Stimulated activated naive CD8-positive, alpha-beta T cell treated with anti-CD3 and anti-CD28 coated beads, Interleukin-15, amount 100 ng/mL, for 72 hours (primary cell): Measurements from ENCODE around the gene CD300A.
"Not testable (repeated sequence)": the region's sequence is repeated elsewhere in the genome, so short reads cannot be mapped to it uniquely, and the experiment has no call there.

Source experiments
- ATAC-seq: fragments of 150-1000 bp; cut with Tn5 transposase; 2 replicates; pipeline ENCODE4 v1.10.0; 2021; ENCODE audit warnings: mild to moderate bottlenecking, moderate library complexity
- DNase-seq, 2 donors: peaks; one replicate each; pipeline ENCODE4 v3.0.0; 2021 to 2022
- H3K27ac Mint-ChIP-seq, 2 donors: one replicate each; pipeline ENCODE4 v1.8.0; 2022; ENCODE audit warnings: mild to moderate bottlenecking in 2 of 2, mixed read lengths in 2 of 2, moderate library complexity in 2 of 2
- H3K27me3 Mint-ChIP-seq: one replicate; pipeline ENCODE4 v1.8.0; 2022; ENCODE audit warnings: mixed read lengths
- H3K4me1 Mint-ChIP-seq: one replicate; pipeline ENCODE4 v1.8.0; 2022; ENCODE audit warnings: mild to moderate bottlenecking, mixed read lengths
- H3K4me3 Mint-ChIP-seq, 2 donors: one replicate each; pipeline ENCODE4 v1.8.0; 2022; ENCODE audit warnings: mild to moderate bottlenecking in 2 of 2, mixed read lengths in 2 of 2, moderate library complexity in 1 of 2
- H3K9me3 Mint-ChIP-seq, 2 donors: one replicate each; pipeline ENCODE4 v1.8.0; 2022; ENCODE audit warnings: mixed read lengths in 2 of 2

CD300A gene

DNA sequence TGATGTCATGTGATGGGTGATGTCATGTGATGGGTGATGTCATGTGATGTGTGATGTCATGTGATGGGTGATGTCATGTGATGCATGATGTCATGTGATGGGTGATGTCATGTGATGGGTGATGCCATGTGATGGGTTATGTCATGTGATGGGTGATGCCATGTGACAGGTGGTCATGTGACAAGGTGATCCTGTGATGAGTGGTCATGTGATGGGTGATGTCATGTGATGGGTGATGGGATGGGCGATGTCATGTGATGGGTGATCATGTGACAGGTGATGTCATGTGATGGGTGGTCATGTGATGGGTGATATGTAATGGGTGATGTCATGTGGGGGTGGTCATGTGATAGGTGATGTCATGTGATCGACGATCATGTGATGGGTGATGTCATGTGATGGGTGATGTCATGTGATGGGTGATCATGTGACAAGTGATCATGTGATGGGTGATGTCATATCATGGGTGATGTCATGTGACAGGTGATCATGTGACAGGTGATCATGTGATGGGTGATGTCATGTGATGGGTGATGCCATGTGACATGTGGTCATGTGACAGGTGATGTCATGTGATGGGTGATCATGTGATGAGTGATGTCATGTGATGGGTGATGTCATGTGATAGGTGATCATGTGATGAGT, 47.7 kb downstream of the CD300A start:
- H3K4me1 Mint-ChIP-seq: peaks cover 32% of the 10 kb centered on the region
- H3K4me3 Mint-ChIP-seq: peak overlapping the region in 1 of 2 donors; percentile 55
- peaks cover 19 to 33% of the 10 kb centered on the region in 2 donors for H3K9me3 Mint-ChIP-seq
- peaks cover 10% of the 10 kb centered on the region for H3K27me3 Mint-ChIP-seq
- DNase-seq: peak; percentile 65 to 79
- peak overlapping the region; percentile 79 to 99 for H3K27ac Mint-ChIP-seq
- ATAC-seq: peak; percentile 62

DNA sequence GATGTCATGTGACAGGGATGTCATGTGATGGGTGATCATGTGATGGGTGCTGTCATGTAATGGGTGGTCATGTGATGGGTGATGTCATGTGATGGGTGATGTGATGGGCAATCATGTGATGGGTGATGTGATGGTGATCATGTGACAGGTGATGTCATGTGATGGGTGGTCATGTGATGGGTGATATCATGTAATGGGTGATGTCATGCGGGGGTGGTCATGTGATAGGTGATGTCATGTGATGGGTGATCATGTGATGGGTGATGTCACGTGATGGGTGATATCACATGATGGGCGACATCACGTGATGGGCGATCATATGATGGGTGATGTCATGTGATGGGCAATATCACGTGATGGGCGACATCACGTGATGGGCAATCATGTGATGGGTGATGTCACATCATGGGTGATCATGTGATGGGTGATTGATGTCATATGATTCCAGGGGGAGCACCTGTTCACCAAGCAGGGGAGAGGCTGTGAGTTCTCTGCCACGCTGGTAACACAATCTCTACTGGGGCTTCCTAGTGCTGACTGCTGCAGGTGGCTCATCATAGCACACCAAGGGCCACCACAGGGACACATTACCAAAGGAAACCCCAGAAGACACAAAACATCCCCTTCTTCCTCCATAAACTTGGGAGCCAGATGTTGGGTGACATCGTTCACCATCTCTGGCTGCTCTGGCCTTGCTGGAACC, 48.3 kb downstream of the CD300A start:
- peak overlapping the region in 1 of 2 donors; percentile 55 for H3K4me3 Mint-ChIP-seq
- DNase-seq: no peak
- peaks cover 10% of the 10 kb centered on the region for H3K27me3 Mint-ChIP-seq
- H3K4me1 Mint-ChIP-seq: peaks cover 32% of the 10 kb centered on the region
- ATAC-seq: peak; percentile 49
- H3K9me3 Mint-ChIP-seq: peaks cover 23 to 37% of the 10 kb centered on the region in 2 donors
- peak overlapping the region; percentile 79 to 99 for H3K27ac Mint-ChIP-seq

DNA sequence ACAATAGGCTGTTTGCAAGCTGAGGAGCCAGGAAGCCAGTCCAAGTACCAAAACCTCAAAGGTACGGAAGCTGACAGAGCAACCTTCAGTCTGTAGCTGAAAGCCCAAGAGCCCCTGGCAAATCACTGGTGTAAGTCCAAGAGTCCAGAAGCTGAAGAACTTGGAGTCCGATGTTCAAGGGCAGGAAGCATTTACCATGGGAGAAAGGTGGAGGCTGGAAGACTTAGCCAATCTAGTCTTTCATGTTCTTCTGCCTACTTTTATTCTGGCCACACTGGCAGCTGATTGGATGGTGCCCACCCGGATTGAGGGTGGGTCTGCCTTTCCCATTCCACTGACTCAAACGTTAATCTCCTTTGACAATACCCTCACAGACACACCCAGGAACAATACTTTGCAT, 49.5 kb downstream of the CD300A start:
- H3K27me3 Mint-ChIP-seq: peaks cover 14% of the 10 kb centered on the region
- DNase-seq (no peak), ATAC-seq (no peak)
- no peak overlapping the region for H3K4me3 Mint-ChIP-seq
- peaks cover 23 to 37% of the 10 kb centered on the region in 2 donors for H3K9me3 Mint-ChIP-seq
- peaks cover 41% of the 10 kb centered on the region for H3K4me1 Mint-ChIP-seq
- no peak overlapping the region for H3K27ac Mint-ChIP-seq

DNA sequence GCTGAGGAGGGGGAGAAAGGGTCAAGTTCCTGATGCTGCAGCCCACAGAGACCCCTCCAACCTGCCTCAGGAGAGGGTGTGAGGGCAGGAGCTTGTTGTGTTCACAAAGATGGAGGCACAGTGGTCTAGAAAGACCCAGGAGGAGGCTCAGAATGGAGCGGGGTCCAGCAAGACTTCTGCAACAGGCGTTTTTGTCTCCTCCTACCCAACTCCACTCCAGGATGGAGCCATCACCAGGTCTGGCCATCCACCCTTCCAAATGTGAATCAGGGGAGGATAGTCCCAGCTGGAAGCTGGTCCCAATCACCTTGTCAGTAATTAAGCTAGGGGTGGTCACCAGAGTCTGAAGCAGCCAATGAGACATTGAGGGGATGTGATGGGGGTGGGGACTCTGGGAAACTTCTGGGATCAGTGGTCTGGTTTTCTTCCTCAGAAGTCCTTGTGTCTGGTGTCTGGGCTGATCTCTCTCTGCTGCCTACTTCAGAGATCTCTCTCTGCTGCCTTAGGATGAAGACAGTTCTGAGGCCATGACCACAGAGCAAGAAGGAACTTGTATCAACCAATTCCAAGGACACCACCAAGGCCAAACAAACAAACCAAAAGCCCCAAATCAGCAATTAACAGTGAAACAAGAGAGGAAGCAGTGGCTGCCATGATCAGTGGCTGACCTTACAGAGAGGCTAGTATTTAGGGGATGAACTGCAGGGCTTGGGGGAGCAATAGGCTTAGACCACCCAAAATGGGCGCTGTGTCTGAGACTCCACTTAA, 50.3 kb downstream of the CD300A start:
- peaks cover 48% of the 10 kb centered on the region for H3K4me1 Mint-ChIP-seq
- no peak for ATAC-seq
- H3K4me3 Mint-ChIP-seq: no peak overlapping the region
- DNase-seq: no peak
- H3K27ac Mint-ChIP-seq: no peak overlapping the region
- peaks cover 22% of the 10 kb centered on the region for H3K27me3 Mint-ChIP-seq
- peaks cover 23 to 37% of the 10 kb centered on the region in 2 donors for H3K9me3 Mint-ChIP-seq

DNA sequence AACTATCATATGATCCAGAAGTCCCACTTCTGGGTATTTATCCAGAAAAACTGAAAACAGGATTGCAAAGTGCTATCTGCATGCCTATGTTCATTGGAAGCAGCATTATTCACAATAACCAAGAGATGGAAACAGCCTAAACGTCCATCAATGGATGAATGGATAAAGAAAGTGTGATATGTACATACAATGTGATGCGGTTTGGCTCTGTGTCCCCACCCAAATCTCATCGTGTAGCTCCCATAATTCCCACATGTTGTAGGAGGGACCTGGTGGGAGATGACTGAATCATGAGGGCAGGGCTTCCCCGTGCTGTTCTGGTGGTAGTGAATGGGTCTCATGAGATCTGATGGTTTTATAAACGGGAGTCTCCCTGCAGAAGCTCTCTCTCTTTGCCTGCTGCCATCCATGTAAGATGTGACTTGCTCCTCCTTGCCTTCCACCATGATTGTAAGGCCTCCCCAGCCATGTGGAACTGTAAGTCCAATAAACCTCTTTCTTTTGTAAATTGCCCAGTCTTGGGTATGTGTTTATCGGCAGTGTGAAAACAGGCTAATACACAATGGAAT, 52.1 kb downstream of the CD300A start:
- not testable (repeated sequence) for ATAC-seq, DNase-seq, H3K4me3 Mint-ChIP-seq, H3K27ac Mint-ChIP-seq
- peaks cover 42% of the 10 kb centered on the region for H3K4me1 Mint-ChIP-seq
- peaks cover 27 to 45% of the 10 kb centered on the region in 2 donors for H3K9me3 Mint-ChIP-seq
- H3K27me3 Mint-ChIP-seq: peaks cover 35% of the 10 kb centered on the region

DNA sequence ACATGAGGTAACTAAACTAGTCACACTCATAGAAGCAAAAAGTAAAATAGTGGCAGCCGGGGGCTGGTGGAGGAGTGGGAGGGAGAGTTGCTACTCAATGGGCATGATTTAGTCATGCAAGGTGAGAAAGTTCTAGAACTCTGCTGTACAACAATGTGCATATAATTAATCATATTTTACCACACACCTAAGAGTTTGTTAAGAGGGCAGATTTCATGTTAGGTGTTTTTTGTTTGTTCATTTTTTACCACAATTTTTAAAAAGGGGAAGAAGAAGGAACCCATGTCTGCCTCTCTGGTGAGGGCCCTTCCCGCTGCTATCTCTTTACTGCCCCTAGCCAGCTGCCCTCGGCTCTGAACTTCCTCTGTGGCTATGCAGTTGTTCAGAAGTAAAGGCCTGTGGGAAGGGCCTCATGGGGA, 53.6 kb downstream of the CD300A start:
- Mint-ChIP-seq H3K27me3 (peaks cover 42% of the 10 kb centered on the region), H3K9me3 (peaks cover 16 to 32% of the 10 kb centered on the region in 2 donors), H3K27ac (no peak overlapping the region), H3K4me1 (peaks cover 29% of the 10 kb centered on the region), H3K4me3 (no peak overlapping the region)
- DNase-seq: peak in 1 of 2 donors; percentile 49
- ATAC-seq: peak; percentile 77

DNA sequence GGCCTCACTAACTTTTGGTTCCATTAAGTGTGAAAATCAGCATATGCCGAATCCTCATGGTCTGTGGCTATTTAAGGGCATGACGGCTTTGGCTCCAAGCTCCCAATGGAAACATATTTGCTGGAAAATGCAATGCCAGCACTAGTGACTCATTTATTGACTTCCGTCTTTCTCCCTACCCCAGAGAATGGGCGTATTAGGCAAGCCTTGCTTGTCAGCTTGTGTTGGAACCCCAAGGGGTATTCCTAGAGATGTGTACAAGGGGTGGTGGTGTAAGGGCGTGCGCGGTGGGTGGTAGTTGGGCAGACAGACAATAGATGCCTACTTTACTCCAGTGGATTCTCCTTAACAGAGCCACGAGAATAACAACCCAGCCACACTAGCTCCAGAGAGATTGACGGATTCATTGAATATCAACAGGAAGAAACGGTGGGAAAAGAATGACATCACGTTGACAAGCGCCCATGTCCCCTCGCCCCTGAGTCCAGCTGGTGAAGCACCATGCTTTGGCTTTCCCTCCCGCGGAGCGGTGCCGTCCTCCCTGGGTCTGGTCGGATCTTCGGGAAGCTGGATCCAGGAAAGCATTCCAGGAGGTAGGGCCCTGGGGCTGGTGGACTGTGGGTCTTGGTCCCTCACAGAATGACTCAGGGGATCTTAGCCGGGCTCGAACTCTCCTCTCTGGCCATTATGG, 54.5 kb downstream of the CD300A start:
- Mint-ChIP-seq H3K27me3 (peaks cover 51% of the 10 kb centered on the region), H3K4me1 (peaks cover 24% of the 10 kb centered on the region), H3K9me3 (peaks cover 16 to 28% of the 10 kb centered on the region in 2 donors), H3K27ac (no peak overlapping the region), H3K4me3 (no peak overlapping the region)
- ATAC-seq (no peak), DNase-seq (no peak)

DNA sequence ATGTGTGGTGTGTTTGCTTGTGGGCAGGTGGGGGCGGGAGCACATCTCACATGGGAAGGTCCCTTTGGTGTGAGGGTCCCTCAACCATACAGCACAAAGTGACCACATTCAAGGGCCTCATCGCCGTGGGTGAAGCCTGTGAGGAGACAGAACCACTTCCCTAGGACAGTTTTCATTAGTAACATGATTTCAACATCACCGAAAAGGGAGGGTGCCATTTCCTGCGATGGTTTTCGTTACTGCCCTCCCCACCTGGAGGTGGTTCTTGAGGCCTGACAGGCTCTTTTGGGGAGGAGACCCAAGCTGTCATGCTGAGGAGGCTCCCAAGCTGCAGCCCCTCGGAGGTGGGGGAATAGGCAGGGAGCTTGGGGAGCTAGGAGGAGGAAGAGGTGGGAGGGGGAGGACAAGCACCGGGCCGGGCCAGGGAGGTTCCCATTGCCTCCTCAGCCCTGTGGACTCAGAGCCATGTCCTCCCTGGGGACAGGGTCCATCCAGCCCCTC, 55.3 kb downstream of the CD300A start:
- ATAC-seq: peak; percentile 71
- peaks cover 24% of the 10 kb centered on the region for H3K4me1 Mint-ChIP-seq
- DNase-seq: peak in 1 of 2 donors; percentile 60
- no peak overlapping the region for H3K27ac Mint-ChIP-seq
- peaks cover 16 to 28% of the 10 kb centered on the region in 2 donors for H3K9me3 Mint-ChIP-seq
- peaks cover 50% of the 10 kb centered on the region for H3K27me3 Mint-ChIP-seq
- H3K4me3 Mint-ChIP-seq: no peak overlapping the region

DNA sequence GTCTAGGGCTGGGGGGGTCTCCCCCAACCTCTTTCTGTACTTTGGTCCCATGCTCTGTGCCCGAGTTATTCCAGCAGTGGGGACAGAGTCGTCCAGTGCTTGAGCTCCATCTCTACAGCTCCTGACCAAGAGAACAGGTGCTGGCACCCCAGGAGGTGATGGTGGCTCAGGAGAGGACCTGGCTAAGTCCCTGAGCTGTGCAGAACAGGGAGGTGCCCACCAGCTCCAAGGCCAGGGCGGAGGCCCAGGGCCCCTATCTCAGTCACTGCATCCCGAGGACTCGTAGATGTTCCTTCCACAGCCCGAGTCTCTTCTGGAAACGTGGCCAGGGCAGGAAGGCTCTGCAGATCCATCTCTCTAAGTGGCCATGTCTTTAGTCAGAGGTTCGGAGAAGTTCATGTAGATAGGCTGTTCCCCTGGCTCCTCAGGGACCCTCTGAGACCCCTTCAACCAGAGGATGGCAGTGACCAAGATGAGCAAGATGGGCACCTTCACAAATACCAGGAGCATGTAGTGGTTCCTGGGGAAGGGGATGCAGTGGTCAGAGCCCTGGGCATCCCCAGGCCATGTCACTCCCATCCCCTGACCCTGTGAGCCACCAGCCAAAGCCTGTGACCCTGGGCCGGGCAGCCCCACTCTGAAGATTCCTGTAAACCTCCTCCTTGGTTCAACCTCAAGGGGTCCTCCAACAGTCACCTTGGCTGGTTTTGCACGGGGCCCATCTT, 56.1 kb downstream of the CD300A start:
- ATAC-seq: no peak
- peaks cover 49% of the 10 kb centered on the region for H3K27me3 Mint-ChIP-seq
- no peak overlapping the region for H3K27ac Mint-ChIP-seq
- no peak overlapping the region for H3K4me3 Mint-ChIP-seq
- peaks cover 24% of the 10 kb centered on the region for H3K4me1 Mint-ChIP-seq
- peaks cover 16 to 28% of the 10 kb centered on the region in 2 donors for H3K9me3 Mint-ChIP-seq
- DNase-seq: no peak

DNA sequence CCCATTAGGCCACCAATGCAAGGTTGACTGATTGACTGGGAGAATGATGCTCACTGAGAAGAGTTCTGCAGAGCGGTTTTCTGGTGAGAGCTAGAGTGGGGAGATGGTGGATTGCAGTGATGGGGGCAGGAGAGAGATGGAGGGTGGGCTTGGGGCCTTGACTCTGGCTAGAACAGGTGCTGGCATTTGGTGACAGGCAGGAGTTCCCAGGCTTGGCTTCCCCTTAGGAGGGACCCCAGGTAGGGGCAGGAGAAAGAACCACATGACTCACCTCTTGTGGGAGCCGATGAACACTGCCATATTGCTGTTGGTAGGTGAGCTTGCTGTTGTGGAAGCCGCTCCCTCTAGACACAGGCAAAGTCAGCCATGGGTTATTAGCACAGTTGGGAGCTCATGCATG, 56.9 kb downstream of the CD300A start:
- ATAC-seq: no peak
- Mint-ChIP-seq H3K4me1 (peaks cover 24% of the 10 kb centered on the region), H3K27ac (no peak overlapping the region), H3K4me3 (no peak overlapping the region), H3K9me3 (peaks cover 15 to 22% of the 10 kb centered on the region in 2 donors), H3K27me3 (peaks cover 49% of the 10 kb centered on the region)
- DNase-seq: no peak

DNA sequence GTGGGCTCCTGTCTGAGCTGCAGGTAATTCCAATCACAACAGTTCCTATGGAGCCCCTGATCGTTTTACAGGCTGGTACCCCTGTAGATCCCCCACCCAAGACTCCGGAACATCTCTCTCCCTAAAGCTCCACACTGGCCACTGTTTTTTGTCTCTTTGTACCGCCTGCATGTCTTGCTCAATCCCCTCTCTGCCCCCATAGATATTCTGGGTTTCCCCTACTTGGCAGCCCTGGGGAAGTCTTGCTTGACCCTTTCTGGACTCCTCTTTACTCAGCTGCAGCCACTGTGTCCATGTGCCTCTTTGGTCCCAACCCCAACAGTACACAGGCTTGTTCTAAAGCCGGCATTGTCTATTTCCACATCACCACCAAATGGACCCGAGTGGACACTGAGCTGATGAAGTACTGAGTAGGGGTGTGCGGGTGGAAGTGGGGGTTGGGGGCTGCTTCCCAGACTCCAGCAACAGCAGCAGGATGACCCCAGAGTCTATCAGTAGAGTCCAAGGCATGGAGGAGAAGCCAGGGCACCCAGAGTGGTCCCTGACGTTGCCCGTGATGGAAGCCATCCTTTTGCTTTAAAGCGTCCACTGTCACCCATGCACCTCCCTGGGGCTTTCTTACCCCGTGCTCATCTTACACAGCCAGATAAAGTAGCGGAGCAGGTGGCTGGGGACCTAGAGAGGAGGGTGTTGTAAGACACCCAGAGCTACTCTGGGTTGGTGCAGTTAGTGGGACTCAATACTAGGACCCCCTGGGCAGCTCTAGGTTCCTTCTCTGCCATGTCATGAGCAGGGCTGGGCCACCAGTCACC, 58.4 kb downstream of the CD300A start:
- Mint-ChIP-seq H3K27ac (no peak overlapping the region), H3K4me1 (peaks cover 24% of the 10 kb centered on the region), H3K27me3 (peaks cover 49% of the 10 kb centered on the region), H3K4me3 (no peak overlapping the region), H3K9me3 (peaks cover 4 to 9% of the 10 kb centered on the region in 2 donors)
- DNase-seq (peak in 1 of 2 donors; percentile 4), ATAC-seq (no peak)

DNA sequence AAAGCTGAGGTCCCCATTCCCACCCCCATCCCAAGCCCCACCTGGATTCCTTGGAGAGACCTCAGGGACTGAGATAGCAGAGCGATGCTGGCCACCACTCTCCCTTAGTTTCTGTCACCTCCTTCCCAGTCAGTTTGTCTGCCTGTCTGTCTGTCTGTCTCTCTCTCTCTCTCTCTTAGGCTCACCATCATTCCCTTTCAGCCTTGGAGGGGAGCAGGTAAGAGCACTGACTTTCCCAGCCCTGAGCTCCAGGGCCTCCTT, 59.0 kb downstream of the CD300A start:
- H3K27ac Mint-ChIP-seq: no peak overlapping the region
- ATAC-seq (no peak), DNase-seq (no peak)
- peaks cover 22% of the 10 kb centered on the region for H3K4me1 Mint-ChIP-seq
- H3K27me3 Mint-ChIP-seq: peaks cover 49% of the 10 kb centered on the region
- peaks cover 4 to 9% of the 10 kb centered on the region in 2 donors for H3K9me3 Mint-ChIP-seq
- H3K4me3 Mint-ChIP-seq: no peak overlapping the region

DNA sequence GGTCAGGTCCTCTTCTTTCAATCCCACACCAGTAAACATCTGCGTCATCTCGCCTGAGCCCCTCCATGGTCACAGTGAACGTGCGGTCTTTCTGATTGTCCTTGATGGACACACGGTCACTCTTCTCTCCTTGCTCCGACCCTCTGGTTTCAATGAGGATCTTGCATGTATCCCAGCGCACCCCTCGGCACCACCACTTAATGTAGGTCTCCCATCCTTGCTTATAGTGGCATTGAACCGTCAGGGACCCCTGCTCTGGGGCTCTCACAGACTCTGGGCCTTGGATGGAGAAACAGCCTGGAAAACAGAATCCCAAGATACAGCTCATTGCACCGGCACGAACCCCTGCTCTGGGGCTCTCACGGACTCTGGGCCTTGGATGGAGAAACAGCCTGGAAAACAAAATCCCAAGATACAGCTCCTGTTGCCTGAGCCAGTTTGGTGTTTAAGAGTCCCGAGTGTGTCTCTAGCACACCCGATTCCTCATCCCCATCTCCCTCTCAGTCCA, 59.4 kb downstream of the CD300A start:
- H3K4me1 Mint-ChIP-seq: peaks cover 17% of the 10 kb centered on the region
- DNase-seq: no peak
- no peak overlapping the region for H3K4me3 Mint-ChIP-seq
- peak overlapping the region in 1 of 2 donors; percentile 65 for H3K27ac Mint-ChIP-seq
- no peak for ATAC-seq
- peaks cover 4 to 9% of the 10 kb centered on the region in 2 donors for H3K9me3 Mint-ChIP-seq
- peaks cover 49% of the 10 kb centered on the region for H3K27me3 Mint-ChIP-seq

DNA sequence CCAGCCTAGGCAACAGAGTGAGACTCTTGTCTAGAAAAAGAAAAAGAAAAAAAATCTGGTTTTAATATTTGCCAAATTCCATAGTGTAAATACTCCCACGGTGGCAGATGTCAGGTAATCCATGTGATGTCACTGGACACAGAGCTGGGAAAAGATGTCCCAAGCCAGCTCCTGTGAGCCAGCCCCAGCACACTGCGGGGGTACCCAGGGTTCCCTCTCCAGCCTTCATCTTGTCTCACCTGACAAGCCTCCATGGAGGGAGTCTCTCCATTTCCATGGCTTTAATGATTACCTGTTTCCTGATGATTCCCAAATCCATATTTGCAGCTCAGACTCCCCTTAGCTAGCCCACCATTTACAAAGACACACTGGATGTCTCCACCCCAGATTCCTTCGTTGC, 60.2 kb downstream of the CD300A start:
- H3K27ac Mint-ChIP-seq: no peak overlapping the region
- H3K4me1 Mint-ChIP-seq: peaks cover 9% of the 10 kb centered on the region
- peaks cover 4 to 9% of the 10 kb centered on the region in 2 donors for H3K9me3 Mint-ChIP-seq
- peaks cover 48% of the 10 kb centered on the region for H3K27me3 Mint-ChIP-seq
- no peak for ATAC-seq
- DNase-seq: no peak
- no peak overlapping the region for H3K4me3 Mint-ChIP-seq
